Brain microvascular endothelial cell (primary cell): ENCODE data around the gene SEL1L3.

Experiments used
- DNase-seq: peaks from one replicate; pipeline ENCODE4 v3.0.0-alpha.2; 2020
- H3K27ac ChIP-seq: fragments of 250-450 bp; sonication (Bioruptor Pico); 2 replicates; pipeline ENCODE4 v1.5.1; 2020; ENCODE audit warnings: mild to moderate bottlenecking, moderate library complexity
- H3K27me3 ChIP-seq: fragments of 250-450 bp; sonication (Bioruptor Pico); replicated peaks from 2 replicates; pipeline ENCODE4 v1.5.1; 2020; ENCODE audit warnings: mild to moderate bottlenecking
- H3K36me3 ChIP-seq: fragments of 250-450 bp; sonication (Bioruptor Pico); replicated peaks from 2 replicates; pipeline ENCODE4 v1.5.1; 2020; ENCODE audit warnings: mild to moderate bottlenecking
- H3K4me3 ChIP-seq: 2 replicates; pipeline ENCODE4 v1.5.1; 2011; ENCODE audit warnings: low read depth, mild to moderate bottlenecking, control low read depth, low read length, moderate library complexity
- in situ Hi-C: cut with HindIII; loops from 2 replicates; pipeline ENCODE4 v1.10.0; 2017; ENCODE audit warnings: low sequenced_read_pairs, low pct_ligation_motif_present
- TF ChIP-seq, protein P1 (sequence below): IDR thresholded peaks from 2 replicates; pipeline ENCODE4 v1.5.1; 2011; ENCODE audit warnings: low read depth, mild to moderate bottlenecking, moderate library complexity, low read length, control low read depth, inconsistent platforms; ENCODE audit errors: missing control alignments

SEL1L3 gene

DNA sequence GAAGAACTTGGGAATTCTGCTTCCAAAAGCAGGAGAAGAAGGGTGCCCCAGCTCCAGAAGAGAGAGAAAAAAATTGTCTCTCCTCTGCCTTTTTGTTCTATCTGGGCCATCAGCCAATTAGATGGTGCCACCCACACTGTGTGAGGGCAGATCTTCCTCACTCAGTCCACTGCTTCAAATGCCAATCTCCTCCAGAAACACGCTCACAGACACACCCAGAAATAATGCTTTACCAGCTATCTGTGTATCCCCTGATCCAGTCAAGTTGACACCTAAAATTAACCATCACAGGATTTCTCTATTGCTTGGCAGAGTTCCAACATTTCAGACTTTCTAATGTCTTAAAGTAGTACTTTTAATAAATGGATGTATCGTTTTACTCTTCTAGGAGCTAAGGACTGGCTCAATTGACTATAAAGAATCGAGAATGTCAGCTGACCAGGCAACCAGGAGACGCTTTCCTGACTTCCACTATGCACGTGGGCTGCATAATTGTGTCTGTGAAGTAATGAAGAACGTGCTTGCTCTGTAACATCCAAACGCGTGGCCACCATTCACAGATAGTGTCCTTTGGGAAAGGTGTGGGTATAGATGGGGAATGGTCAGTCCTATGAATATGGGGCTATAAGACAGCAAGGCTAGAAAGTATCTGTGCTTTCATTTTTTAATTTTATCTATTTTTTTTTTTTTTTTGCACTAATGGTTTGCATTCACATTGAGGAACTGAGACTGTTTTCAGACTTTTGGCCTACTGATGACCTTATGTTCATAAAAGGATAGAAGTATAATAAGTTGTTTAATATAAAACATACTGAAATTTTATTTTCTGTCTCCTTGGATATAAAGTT, 41.3 kb upstream of the SEL1L3 start:
- Histone ChIP-seq H3K4me3 (no peak overlapping the region), H3K36me3 (no peaks in the 10 kb centered on the region), H3K27ac (no peak overlapping the region), H3K27me3 (no peaks in the 10 kb centered on the region)
- in situ Hi-C loops: no loop called here
- DNase-seq: no peak
- TF ChIP-seq, protein P1, sequence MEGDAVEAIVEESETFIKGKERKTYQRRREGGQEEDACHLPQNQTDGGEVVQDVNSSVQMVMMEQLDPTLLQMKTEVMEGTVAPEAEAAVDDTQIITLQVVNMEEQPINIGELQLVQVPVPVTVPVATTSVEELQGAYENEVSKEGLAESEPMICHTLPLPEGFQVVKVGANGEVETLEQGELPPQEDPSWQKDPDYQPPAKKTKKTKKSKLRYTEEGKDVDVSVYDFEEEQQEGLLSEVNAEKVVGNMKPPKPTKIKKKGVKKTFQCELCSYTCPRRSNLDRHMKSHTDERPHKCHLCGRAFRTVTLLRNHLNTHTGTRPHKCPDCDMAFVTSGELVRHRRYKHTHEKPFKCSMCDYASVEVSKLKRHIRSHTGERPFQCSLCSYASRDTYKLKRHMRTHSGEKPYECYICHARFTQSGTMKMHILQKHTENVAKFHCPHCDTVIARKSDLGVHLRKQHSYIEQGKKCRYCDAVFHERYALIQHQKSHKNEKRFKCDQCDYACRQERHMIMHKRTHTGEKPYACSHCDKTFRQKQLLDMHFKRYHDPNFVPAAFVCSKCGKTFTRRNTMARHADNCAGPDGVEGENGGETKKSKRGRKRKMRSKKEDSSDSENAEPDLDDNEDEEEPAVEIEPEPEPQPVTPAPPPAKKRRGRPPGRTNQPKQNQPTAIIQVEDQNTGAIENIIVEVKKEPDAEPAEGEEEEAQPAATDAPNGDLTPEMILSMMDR: no peak

DNA sequence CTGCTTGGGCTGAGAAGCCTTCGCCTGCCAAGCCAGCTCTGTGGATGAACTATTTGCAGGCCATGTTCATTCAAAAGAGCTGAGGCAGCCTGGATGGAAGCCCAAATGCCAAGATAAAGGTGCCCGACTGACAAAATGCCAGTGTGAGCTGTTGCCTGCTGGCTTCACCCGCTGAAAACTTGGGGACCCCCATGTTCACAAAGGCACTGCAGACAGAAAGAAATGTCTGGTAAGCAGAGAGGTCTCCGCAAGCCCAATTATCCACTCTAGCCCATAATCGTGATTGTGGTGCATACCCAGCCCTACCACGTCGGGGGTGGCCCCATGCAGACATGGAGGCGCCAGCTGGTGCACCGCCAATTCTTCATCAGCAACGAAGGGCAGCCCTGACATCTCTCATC, 38.2 kb upstream of the SEL1L3 start:
- no peak for DNase-seq
- in situ Hi-C loops: no loop called here

DNA sequence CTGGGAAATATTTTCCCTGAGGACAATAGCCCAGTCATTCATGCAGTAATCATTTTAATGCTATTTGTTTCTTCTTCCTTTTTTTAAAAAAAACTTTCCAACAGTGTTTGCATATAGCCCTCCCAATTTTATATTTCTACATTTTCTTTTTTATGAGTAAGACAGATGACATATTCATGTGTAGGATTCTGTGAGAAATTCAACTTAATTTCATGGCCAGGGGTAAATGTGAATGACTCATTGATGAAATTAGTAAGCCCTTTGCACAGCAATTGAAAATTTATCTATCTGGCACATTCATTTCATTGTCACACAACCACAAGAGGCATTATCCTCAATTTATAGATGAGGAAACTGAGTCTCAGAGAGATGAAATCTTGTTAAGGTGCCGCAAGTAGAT, 37.5 kb upstream of the SEL1L3 start:
- Histone ChIP-seq H3K36me3 (no peaks in the 10 kb centered on the region), H3K27ac (no peak overlapping the region), H3K4me3 (no peak overlapping the region), H3K27me3 (no peaks in the 10 kb centered on the region)
- in situ Hi-C loops: no loop called here
- TF ChIP-seq, protein P1: no peak
- DNase-seq: no peak

More for the DNA sequence above, 38.2 kb upstream of the SEL1L3 start:
- TF ChIP-seq, protein P1: no peak
- H3K4me3 ChIP-seq: no peak overlapping the region
- H3K27me3 ChIP-seq: no peaks in the 10 kb centered on the region
- no peaks in the 10 kb centered on the region for H3K36me3 ChIP-seq
- H3K27ac ChIP-seq: no peak overlapping the region

DNA sequence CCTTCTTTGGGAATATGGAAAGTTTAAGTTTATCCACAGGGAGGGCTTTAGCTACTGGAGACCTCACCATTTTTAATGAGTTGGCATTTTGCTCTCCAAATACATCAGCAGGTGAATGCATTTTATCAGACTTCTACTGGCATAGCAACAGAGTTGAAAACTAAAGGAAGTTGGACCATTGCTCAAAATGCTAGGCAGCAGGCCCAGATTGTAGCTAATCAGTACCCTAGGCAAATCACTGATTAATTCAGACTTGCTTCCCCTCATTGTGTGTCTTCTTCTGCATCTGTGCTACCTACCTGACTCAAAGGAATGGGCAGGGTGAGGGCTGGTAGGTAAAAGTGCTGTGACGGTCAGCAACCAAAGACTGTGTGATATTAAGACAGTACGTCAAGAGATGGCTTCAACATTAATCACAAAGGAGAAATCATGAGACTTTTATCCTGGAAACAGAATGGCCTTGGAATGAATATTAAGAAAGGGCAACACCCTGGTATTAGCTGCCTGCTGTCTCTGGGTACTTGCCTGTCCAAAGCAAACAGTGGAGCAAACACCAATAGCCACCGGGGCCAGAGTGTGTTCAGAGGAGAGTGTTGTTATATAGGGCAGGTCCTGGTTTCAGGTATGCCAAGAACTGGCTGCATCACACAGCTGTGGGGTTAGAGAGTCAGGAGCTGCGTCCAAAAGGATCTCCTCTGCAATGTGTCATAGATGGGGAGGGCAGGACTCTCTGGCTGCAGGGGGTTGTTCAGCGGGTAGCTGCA, 34.2 kb upstream of the SEL1L3 start:
- no peak overlapping the region for H3K27ac ChIP-seq
- no peak overlapping the region for H3K4me3 ChIP-seq
- H3K36me3 ChIP-seq: no peaks in the 10 kb centered on the region
- H3K27me3 ChIP-seq: no peaks in the 10 kb centered on the region
- in situ Hi-C loops: no loop called here
- no peak for DNase-seq
- TF ChIP-seq, protein P1: no peak

DNA sequence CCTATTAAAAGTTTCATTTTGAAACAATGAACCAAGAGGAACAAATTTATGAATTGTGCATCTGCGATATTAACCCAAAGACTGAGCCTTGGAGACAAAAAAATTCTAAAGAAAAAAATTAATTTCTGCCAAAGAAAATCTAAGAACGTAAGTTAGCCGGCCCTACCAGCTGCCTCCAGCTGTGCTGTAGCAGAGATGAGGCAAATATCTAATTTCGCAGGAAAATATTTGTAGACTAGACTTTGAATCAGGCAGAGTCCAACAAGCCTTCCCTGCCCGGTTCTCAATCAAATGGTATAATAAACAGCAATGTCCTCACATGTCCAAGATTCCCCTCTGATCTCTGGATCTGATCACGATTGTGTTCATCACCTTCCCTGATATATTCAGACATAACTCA, 30.0 kb upstream of the SEL1L3 start:
- no peak overlapping the region for H3K4me3 ChIP-seq
- no peak for DNase-seq
- H3K27me3 ChIP-seq: no peaks in the 10 kb centered on the region
- no peak overlapping the region for H3K27ac ChIP-seq
- TF ChIP-seq, protein P1: no peak
- in situ Hi-C loops: no loop called here
- no peaks in the 10 kb centered on the region for H3K36me3 ChIP-seq
